ENCODE results near the gene EDNRA.

Gene EDNRA

DNA sequence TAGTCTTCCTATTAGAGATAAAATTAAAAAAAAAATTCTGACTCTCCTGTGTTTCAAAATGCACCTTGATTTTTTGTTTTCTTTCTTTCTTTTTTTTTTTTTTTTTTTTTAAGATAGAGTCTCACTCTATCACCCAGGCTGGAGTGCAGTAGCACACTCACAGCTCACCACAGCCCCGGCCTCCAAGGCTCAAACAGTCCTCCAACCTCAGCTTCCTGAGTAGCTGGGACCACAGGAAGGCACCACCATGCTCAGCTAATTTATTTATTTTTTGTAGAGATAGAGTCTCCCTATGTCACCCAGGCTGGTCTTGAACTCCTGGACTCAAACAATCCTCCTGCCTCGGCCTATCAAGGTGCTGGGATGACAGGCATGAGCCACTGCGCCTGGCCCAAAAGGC is 95.2 kb downstream of the EDNRA start (continued):
- TF ChIP-seq TSHZ2 (CRISPR knock-in tag; IDR thresholded peaks at IDR 0.05): no peak
- TF ChIP-seq ISL1 (CRISPR knock-in tag; IDR thresholded peaks at IDR 0.05): no peak
- no peak for TF ChIP-seq ZNF8 (CRISPR knock-in tag; IDR thresholded peaks at IDR 0.05)
- no peak for TF ChIP-seq PATZ1 (CRISPR knock-in tag; IDR thresholded peaks at IDR 0.05; ENCODE audit: borderline replicate concordance)
- no peak for TF ChIP-seq PPARA (CRISPR knock-in tag; IDR thresholded peaks at IDR 0.05; ENCODE audit: borderline replicate concordance)
- TF ChIP-seq SNAI2 (CRISPR knock-in tag; IDR thresholded peaks at IDR 0.05): no peak
- no peak for TF ChIP-seq GLIS3 (CRISPR knock-in tag; IDR thresholded peaks at IDR 0.05)
- TF ChIP-seq ZNF565 (CRISPR knock-in tag; conservative IDR thresholded peaks at IDR 0.05; ENCODE audit: low read depth): no peak

GRCh38 chr4:147578051-147578476 is 97.2 kb downstream of the EDNRA start:
- ATAC-seq: peak; percentile 99
- TF ChIP-seq CSDC2 (CRISPR knock-in tag; IDR thresholded peaks at IDR 0.05) (no peak), RARB (CRISPR knock-in tag; IDR thresholded peaks at IDR 0.05) (no peak), ISL1 (CRISPR knock-in tag; IDR thresholded peaks at IDR 0.05) (no peak), ZFP30 (CRISPR knock-in tag; IDR thresholded peaks at IDR 0.05) (no peak), TOX (CRISPR knock-in tag; IDR thresholded peaks at IDR 0.05; ENCODE audit: borderline replicate concordance) (no peak), ZNF565 (CRISPR knock-in tag; conservative IDR thresholded peaks at IDR 0.05; ENCODE audit: low read depth) (no peak), ZNF70 (CRISPR knock-in tag; IDR thresholded peaks at IDR 0.05) (no peak), PPARA (CRISPR knock-in tag; IDR thresholded peaks at IDR 0.05; ENCODE audit: borderline replicate concordance) (no peak), TSHZ2 (CRISPR knock-in tag; IDR thresholded peaks at IDR 0.05) (no peak), ZC3H10 (CRISPR knock-in tag; IDR thresholded peaks at IDR 0.05) (no peak), GLIS3 (CRISPR knock-in tag; IDR thresholded peaks at IDR 0.05) (no peak), ZFP3 (CRISPR knock-in tag; IDR thresholded peaks at IDR 0.05) (no peak), ARNTL (CRISPR knock-in tag; IDR thresholded peaks at IDR 0.05; ENCODE audit: borderline replicate concordance, low read depth) (no peak), BACH2 (CRISPR knock-in tag; IDR thresholded peaks at IDR 0.05; ENCODE audit: borderline replicate concordance) (no peak), POU6F1 (CRISPR knock-in tag; IDR thresholded peaks at IDR 0.05; ENCODE audit: borderline replicate concordance, low read depth) (no peak)

DNA sequence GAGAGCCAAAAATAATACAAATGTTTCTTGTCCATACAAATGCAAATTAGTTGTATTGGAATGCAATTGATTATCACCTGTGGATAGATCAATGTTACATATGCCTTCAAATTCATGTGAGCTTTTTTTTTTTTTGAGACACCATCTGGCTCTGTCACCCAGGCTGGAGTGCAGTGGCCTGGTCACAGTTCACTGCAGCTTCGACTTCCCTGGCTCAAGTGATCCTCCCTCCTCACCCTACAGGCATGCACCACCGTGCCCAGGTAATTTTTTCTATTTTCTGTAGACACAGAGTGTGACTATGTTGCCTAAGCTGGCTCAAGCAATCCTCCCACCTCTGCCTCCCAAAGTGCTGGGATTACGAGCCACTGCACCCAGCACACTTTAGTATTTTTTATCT is 97.7 kb downstream of the EDNRA start:
- no peak for TF ChIP-seq TCF4 (CRISPR knock-in tag; IDR thresholded peaks at IDR 0.05; ENCODE audit: borderline replicate concordance)
- no peak for TF ChIP-seq PATZ1 (CRISPR knock-in tag; IDR thresholded peaks at IDR 0.05; ENCODE audit: borderline replicate concordance)
- no peak for TF ChIP-seq ZNF565 (CRISPR knock-in tag; conservative IDR thresholded peaks at IDR 0.05; ENCODE audit: low read depth)
- no peak for TF ChIP-seq TOX (CRISPR knock-in tag; IDR thresholded peaks at IDR 0.05; ENCODE audit: borderline replicate concordance)
- TF ChIP-seq ZC3H10 (CRISPR knock-in tag; IDR thresholded peaks at IDR 0.05): no peak

More for the DNA sequence above, 97.7 kb downstream of the EDNRA start:
- no peak for ATAC-seq
